GM21381 (cell line): ENCODE measurements around the gene OSBPL2.

Experiments
- ATAC-seq: cut with Tn5 transposase; IDR thresholded peaks from one replicate; pipeline ENCODE4 v1.9.1; 2021; ENCODE audit warnings: mild to moderate bottlenecking, moderate library complexity; ENCODE audit not compliant: unreplicated experiment

OSBPL2 gene

GRCh38 chr20:62248890-62249560 lies 10.7 kb downstream of the OSBPL2 start:
- ATAC-seq, result no peak

GRCh38 chr20:62252342-62252966 lies 14.1 kb downstream of the OSBPL2 start:
- ATAC-seq, result no peak

GRCh38 chr20:62253398-62253797 lies 15.1 kb downstream of the OSBPL2 start:
- no peak for ATAC-seq

- ATAC-seq, result no peak
Observed at GRCh38 chr20:62254021-62254724, 15.9 kb downstream of the OSBPL2 start.

GRCh38 chr20:62255976-62256375 lies 17.7 kb downstream of the OSBPL2 start:
- ATAC-seq, result no peak

GRCh38 chr20:62258499-62259293 lies 20.4 kb downstream of the OSBPL2 start:
- no peak for ATAC-seq

GRCh38 chr20:62259294-62259565 lies 20.9 kb downstream of the OSBPL2 start:
- ATAC-seq, result no peak

GRCh38 chr20:62262064-62262463 lies 23.7 kb downstream of the OSBPL2 start:
- ATAC-seq, result no peak

- ATAC-seq, result no peak
Observed at GRCh38 chr20:62263396-62263795, 25.1 kb downstream of the OSBPL2 start.

GRCh38 chr20:62265365-62265764 lies 27.0 kb downstream of the OSBPL2 start:
- ATAC-seq, result no peak

- ATAC-seq, result no peak
Observed at GRCh38 chr20:62266340-62266739, 28.0 kb downstream of the OSBPL2 start.

- no peak for ATAC-seq
Observed at GRCh38 chr20:62266851-62267250, 28.5 kb downstream of the OSBPL2 start.

- no peak for ATAC-seq
Observed at GRCh38 chr20:62267543-62267942, 29.2 kb downstream of the OSBPL2 start.

- ATAC-seq, result no peak
Observed at GRCh38 chr20:62268228-62268900, 30.0 kb downstream of the OSBPL2 start.

GRCh38 chr20:62269378-62269777 lies 31.1 kb downstream of the OSBPL2 start:
- no peak for ATAC-seq

GRCh38 chr20:62269871-62270270 lies 31.6 kb downstream of the OSBPL2 start:
- ATAC-seq, result no peak

GRCh38 chr20:62272200-62272599 lies 33.9 kb downstream of the OSBPL2 start:
- ATAC-seq, result no peak

GRCh38 chr20:62273416-62273815 lies 35.1 kb downstream of the OSBPL2 start:
- no peak for ATAC-seq

- ATAC-seq, result no peak
Observed at GRCh38 chr20:62274332-62274950, 36.1 kb downstream of the OSBPL2 start.

GRCh38 chr20:62275219-62275618 lies 36.9 kb downstream of the OSBPL2 start:
- no peak for ATAC-seq

- ATAC-seq, result no peak
Observed at GRCh38 chr20:62276439-62276838, 38.1 kb downstream of the OSBPL2 start.
